Endothelial cell of umbilical vein (primary cell): ENCODE results near the gene HBA2. TPM values are rescaled to one million over a fixed set of nuclear protein-coding genes. Genes with fewer than 3 reads are reported as not detected.

Experiments used
- BruUV-seq: library from RNA; stranded (reverse); fragments of 400-500 nt; replicated peaks from 2 replicates; lab custom pipeline; 2021; lab: Mats Ljungman, UMichigan
- CTCF ChIA-PET: fragments of 300-600, 350-600 bp; sonication (Branson Sonifier 250); formaldehyde crosslinking; loops from one replicate; lab custom pipeline; 2021; ENCODE audit warnings: antibody characterized with exemption, inconsistent platforms; lab: Charles Lee
- POLR2A ChIA-PET: fragments of 300-600, 350-600 bp; sonication (Branson Sonifier 250); formaldehyde crosslinking; loops from one replicate; lab custom pipeline; 2021; ENCODE audit warnings: antibody characterized with exemption, inconsistent platforms; lab: Charles Lee
- DNase-seq: peaks from one replicate; pipeline ENCODE4 v3.0.0-alpha.2; 2011; ENCODE audit warnings: low read depth, low spot score
- FAIRE-seq: peaks from 2 replicates; lab custom pipeline; 2011; peaks lifted over from hg19 to GRCh38; lab: Jason Lieb, UNC
- H2AFZ ChIP-seq: 2 replicates; pipeline ENCODE4 v1.6.0; 2012; ENCODE audit warnings: low read depth, low read length, control low read depth, inconsistent platforms
- H3K27ac ChIP-seq: 2 replicates; pipeline ENCODE4 v1.5.1; 2011; ENCODE audit warnings: low read depth, mild to moderate bottlenecking, control low read depth, low read length, moderate library complexity; ENCODE audit not compliant: insufficient read depth
- H3K27me3 ChIP-seq, 2 experiments: 2 replicates each; pipeline versions ENCODE4 v1.6.0 to v1.6.1; 2011; ENCODE audit warnings: low read length in 2 of 2, mixed read lengths in 1 of 2; ENCODE audit not compliant: control insufficient read depth in 2 of 2, insufficient read depth in 2 of 2
- H3K36me3 ChIP-seq, 2 experiments: 2 replicates in 1 of 2; 3 replicates in 1 of 2; pipeline ENCODE4 v1.5.1; 2011; ENCODE audit warnings: low read length in 2 of 2, mild to moderate bottlenecking in 1 of 2, moderate library complexity in 1 of 2; ENCODE audit not compliant: control insufficient read depth in 2 of 2, insufficient read depth in 2 of 2; ENCODE audit errors: extremely low read depth in 1 of 2
- H3K4me1 ChIP-seq: 3 replicates; pipeline ENCODE4 v1.5.1; 2011; ENCODE audit warnings: mild to moderate bottlenecking, low read length; ENCODE audit not compliant: control insufficient read depth, insufficient read depth; ENCODE audit errors: extremely low read depth
- H3K4me2 ChIP-seq: 2 replicates; pipeline ENCODE4 v1.6.1; 2011; ENCODE audit warnings: low read length, control low read depth, mixed read lengths; ENCODE audit not compliant: insufficient read depth
- H3K4me3 ChIP-seq, 3 experiments: fragments of 200-600 bp in 1 of 3; sonication (generic), shearing (Covaris generic) in 1 of 3; replicated peaks in 1 of 3; 2 replicates each; pipeline ENCODE4 v1.5.1; 2011 to 2016; ENCODE audit warnings: control low read depth in 3 of 3, low read length in 3 of 3, mild to moderate bottlenecking in 2 of 3, inconsistent platforms in 1 of 3, low read depth in 1 of 3, moderate library complexity in 1 of 3; ENCODE audit not compliant: insufficient read depth in 1 of 3
- H3K79me2 ChIP-seq: 2 replicates; pipeline ENCODE4 v1.6.0; 2012; ENCODE audit warnings: low read length, inconsistent platforms; ENCODE audit not compliant: control insufficient read depth, insufficient read depth
- H3K9ac ChIP-seq: replicated peaks from 2 replicates; pipeline ENCODE3; 2011; ENCODE audit warnings: low read length, control low read depth; ENCODE audit not compliant: insufficient read depth; ENCODE audit errors: extremely low read depth
- H3K9me1 ChIP-seq: replicated peaks from 3 replicates; pipeline ENCODE4 v1.6.0; 2011; ENCODE audit warnings: mild to moderate bottlenecking, low read length; ENCODE audit not compliant: control insufficient read depth, insufficient read depth; ENCODE audit errors: extremely low read depth
- H3K9me3 ChIP-seq: replicated peaks from 2 replicates; pipeline ENCODE4 v1.5.1; 2012; ENCODE audit warnings: low read length, inconsistent platforms; ENCODE audit not compliant: control insufficient read depth, insufficient read depth
- H4K20me1 ChIP-seq: replicated peaks from 2 replicates; pipeline ENCODE3; 2011; ENCODE audit warnings: mild to moderate bottlenecking, low read length; ENCODE audit not compliant: control insufficient read depth, insufficient read depth; ENCODE audit errors: extremely low read depth
- EZH2 ChIP-seq: IDR thresholded peaks from 2 replicates; pipeline ENCODE4 v1.6.1; 2012; ENCODE audit warnings: borderline replicate concordance, low read depth, mild to moderate bottlenecking, moderate library complexity, low read length, inconsistent platforms; ENCODE audit not compliant: severe bottlenecking
- JUN ChIP-seq: IDR thresholded peaks from 2 replicates; pipeline ENCODE4 v1.6.1; 2011; ENCODE audit warnings: borderline replicate concordance, low read depth; ENCODE audit not compliant: insufficient read length, insufficient read depth
- MYC ChIP-seq: IDR thresholded peaks from one replicate; pipeline ENCODE4 v1.6.1; 2011; ENCODE audit warnings: mild to moderate bottlenecking, low read depth, low read length
- POLR2A ChIP-seq: IDR thresholded peaks from 2 replicates; pipeline ENCODE4 v1.6.1; 2012; ENCODE audit warnings: low read depth, mild to moderate bottlenecking, control low read depth, low read length
- dilution Hi-C: fragments of 300-500 bp; cut with MboI; formaldehyde crosslinking; loops from one replicate; pipeline ENCODE4 v1.15.0; 2019; ENCODE audit warnings: low sequenced_read_pairs; ENCODE audit not compliant: extremely low pct_ligation_motif_present
- intact Hi-C: fragments of 100-400 bp; cut with micrococcal nuclease; formaldehyde crosslinking; loops from one replicate; pipeline ENCODE4 v1.10.0; 2022
- polyA plus RNA-seq, 4 experiments: library from polyadenylated mRNA; depleted of rRNA in 3 of 4; stranded (reverse) in 3 of 4; unstranded in 1 of 4; fragments of >200 nt; gene quantifications; 2 replicates each; pipeline versions ENCODE4 v1.2.1 to v1.2.3, GENCODE V29; 2011 to 2012; ENCODE audit warnings: missing spikeins in 1 of 4
- total RNA-seq: library from RNA; stranded (reverse); gene quantifications from 2 replicates; pipeline ENCODE4 v1.2.3, GENCODE V29; 2021
- TF ChIP-seq, protein P1 (sequence below), 2 donors: IDR thresholded peaks; 1 replicate in 1 of 2; 2 replicates in 1 of 2; pipeline ENCODE4 v1.5.1; 2011; ENCODE audit warnings: low read length in 2 of 2, mild to moderate bottlenecking in 2 of 2, moderate library complexity in 2 of 2, control low read depth in 1 of 2, inconsistent platforms in 1 of 2, low read depth in 1 of 2; ENCODE audit not compliant: insufficient read depth in 1 of 2; ENCODE audit errors: extremely low read depth in 1 of 2
- TF ChIP-seq, protein P2 (sequence below): IDR thresholded peaks from 2 replicates; pipeline ENCODE4 v1.6.1; 2011; ENCODE audit not compliant: insufficient read depth, insufficient read length

The HBA2 gene
- total and polyA plus RNA-seq, 2 donors (not counting 3 experiments of a cell fraction or from before 2014, with no cell fraction given), result not detected

DNA sequence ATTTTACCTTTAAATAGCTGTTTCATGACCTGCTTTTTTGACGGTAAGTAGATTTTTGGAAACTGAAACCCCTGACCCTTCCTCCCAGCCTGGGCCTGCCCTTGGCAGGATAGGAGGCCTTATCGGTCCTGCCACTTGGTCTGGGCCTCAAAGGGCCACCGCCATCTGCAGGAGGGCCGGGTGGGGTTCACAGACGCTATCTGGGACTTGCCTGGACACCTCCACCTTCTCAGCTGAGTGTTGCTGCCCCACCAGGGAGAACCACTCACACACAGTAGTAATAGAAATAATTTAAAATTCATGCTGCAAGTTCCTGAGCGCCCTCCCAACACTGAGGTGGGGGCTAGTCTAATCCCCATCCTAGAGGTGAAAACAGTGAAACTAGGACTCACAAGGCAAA lies 29.6 kb upstream of the HBA2 start:
- Histone ChIP-seq H3K27ac (no peak overlapping the region), H4K20me1 (no peaks in the 10 kb centered on the region), H3K27me3 (no peaks in the 10 kb centered on the region), H3K4me3 (no peak overlapping the region), H3K79me2 (peaks cover under 1% of the 10 kb centered on the region), H3K4me2 (no peak overlapping the region), H3K36me3 (no peaks in the 10 kb centered on the region), H3K9ac (no peak overlapping the region), H3K9me1 (no peaks in the 10 kb centered on the region), H3K4me1 (no peaks in the 10 kb centered on the region), H3K9me3 (no peaks in the 10 kb centered on the region), H2AFZ (no peak overlapping the region)
- DNase-seq, result no peak
- BruUV-seq, result no TSS peak
- intact Hi-C loops (no loop called here), dilution Hi-C loops (no loop called here)
- POLR2A ChIA-PET, result no interaction called here
- no peak for TF ChIP-seq EZH2
- FAIRE-seq, result no peak
- CTCF ChIA-PET, result interaction anchor here (1.4 kb wide), 1 partner anchor 25 kb away, joined by 4 read pairs; no protein-coding TSS in a partner anchor

DNA sequence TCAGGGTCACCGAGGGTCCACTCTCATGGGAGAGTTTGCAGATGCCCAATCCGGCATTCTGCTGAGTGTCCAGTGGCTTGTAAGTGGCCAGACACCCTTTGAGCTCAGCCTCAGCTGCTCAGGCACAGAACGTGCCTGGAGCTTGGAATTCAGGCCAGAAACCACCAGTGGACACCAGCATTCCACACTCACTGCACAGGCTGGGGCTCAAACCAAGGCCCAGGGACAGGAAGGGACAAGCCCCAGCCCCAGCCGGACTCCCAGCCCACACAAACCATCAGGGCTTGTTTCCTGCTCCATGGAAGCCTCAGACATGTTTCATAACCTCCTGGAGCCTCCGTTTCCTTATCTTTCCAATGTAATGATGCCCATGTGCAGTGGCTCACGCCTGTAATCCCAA lies 29.2 kb upstream of the HBA2 start:
- CTCF ChIA-PET, result interaction anchor here (1.4 kb wide), 1 partner anchor 24 kb away, joined by 4 read pairs; no protein-coding TSS in a partner anchor
- DNase-seq (no peak), FAIRE-seq (no peak)
- dilution Hi-C loops, result no loop called here
- POLR2A ChIA-PET, result no interaction called here
- H3K9me3 ChIP-seq, result no peaks in the 10 kb centered on the region
- no peaks in the 10 kb centered on the region for H4K20me1 ChIP-seq
- no peak overlapping the region for H3K4me3 ChIP-seq
- no peak overlapping the region for H3K27ac ChIP-seq
- H3K4me1 ChIP-seq, result no peaks in the 10 kb centered on the region
- intact Hi-C loops, result no loop called here
- no peak for TF ChIP-seq EZH2
- no peak for TF ChIP-seq POLR2A
- TF ChIP-seq, protein P1, sequence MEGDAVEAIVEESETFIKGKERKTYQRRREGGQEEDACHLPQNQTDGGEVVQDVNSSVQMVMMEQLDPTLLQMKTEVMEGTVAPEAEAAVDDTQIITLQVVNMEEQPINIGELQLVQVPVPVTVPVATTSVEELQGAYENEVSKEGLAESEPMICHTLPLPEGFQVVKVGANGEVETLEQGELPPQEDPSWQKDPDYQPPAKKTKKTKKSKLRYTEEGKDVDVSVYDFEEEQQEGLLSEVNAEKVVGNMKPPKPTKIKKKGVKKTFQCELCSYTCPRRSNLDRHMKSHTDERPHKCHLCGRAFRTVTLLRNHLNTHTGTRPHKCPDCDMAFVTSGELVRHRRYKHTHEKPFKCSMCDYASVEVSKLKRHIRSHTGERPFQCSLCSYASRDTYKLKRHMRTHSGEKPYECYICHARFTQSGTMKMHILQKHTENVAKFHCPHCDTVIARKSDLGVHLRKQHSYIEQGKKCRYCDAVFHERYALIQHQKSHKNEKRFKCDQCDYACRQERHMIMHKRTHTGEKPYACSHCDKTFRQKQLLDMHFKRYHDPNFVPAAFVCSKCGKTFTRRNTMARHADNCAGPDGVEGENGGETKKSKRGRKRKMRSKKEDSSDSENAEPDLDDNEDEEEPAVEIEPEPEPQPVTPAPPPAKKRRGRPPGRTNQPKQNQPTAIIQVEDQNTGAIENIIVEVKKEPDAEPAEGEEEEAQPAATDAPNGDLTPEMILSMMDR (IDR thresholded peaks at IDR 0.05; ENCODE audit: extremely low read depth in 1 of 2, insufficient read depth in 1 of 2, low read depth in 1 of 2, low read length in 2 of 2), result no peak
- TF ChIP-seq, protein P2, sequence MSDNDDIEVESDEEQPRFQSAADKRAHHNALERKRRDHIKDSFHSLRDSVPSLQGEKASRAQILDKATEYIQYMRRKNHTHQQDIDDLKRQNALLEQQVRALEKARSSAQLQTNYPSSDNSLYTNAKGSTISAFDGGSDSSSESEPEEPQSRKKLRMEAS, result no peak
- TF ChIP-seq JUN, result no peak
- no peak for TF ChIP-seq MYC
- H3K79me2 ChIP-seq, result no peaks in the 10 kb centered on the region
- no peak overlapping the region for H3K9ac ChIP-seq
- H2AFZ ChIP-seq, result no peak overlapping the region
- no peaks in the 10 kb centered on the region for H3K36me3 ChIP-seq
- no peak overlapping the region for H3K4me2 ChIP-seq
- no peaks in the 10 kb centered on the region for H3K9me1 ChIP-seq
- H3K27me3 ChIP-seq, result no peaks in the 10 kb centered on the region
- BruUV-seq, result no TSS peak
